ENCODE data around the gene TTLL9.

The TTLL9 gene

DNA sequence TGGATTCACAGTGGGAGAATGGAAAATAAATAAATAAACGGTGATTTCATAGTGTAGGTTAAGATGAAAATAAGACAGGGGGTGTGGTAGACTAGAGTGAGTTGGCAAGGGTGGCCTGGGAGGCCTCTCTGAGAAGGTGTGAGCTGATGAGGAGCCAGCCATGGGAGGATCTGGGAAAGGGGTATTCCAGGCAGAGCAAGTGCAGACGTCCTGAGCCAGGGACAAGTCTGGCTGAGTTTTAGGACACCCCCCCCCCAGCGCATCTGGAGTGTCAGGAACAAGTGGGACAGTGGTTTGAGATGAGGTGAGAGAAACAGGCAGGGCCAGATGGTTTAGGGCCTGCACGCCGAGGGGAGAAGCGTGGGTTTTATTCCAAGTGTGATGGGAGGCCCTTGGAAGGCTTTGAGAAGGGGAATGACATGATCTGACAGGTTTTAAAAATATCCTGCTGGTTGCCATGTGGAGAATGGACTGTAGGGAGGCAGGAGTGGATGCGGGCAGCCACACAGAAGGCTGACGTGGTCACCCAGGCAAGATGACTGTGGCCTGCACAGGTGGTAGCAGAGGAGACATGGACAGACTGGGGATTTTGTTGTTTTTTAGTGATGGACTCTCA lies 118.7 kb downstream of the TTLL9 start:
- DNase-seq, result no peak

DNA sequence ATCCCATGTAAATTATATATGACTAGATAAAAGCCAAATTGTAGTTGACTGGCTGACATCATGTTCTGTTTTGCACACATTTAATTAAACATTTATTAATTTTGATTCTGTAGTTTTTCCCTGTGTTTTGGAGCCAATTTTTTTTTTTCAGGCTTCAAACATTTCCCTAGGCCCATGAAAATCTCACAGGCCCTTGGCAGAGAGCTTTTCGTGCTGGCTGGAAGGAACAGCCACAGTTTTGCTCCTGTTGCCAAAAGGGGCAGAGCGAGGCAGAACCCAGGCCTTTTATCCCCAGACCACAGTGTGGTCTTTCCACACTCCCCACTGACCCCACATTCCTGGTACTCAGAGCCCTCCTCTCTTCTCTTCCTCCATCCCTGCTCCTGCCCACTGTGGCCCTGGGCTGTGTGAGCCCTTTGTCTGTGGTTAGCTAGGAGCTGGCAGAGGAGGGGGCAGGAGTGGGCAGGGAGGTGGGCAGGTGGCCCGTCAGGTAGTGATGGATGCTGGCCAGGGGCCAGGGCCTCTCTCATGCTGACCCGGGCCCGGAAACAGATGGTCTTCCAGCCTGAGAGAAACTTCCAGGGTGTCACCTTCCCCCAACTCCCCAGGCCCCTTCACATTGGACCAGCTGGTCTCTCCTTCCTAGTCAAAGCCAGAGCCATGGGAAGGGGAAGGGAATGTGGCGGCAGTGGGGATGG lies 120.4 kb downstream of the TTLL9 start:
- DNase-seq, result no peak

DNA sequence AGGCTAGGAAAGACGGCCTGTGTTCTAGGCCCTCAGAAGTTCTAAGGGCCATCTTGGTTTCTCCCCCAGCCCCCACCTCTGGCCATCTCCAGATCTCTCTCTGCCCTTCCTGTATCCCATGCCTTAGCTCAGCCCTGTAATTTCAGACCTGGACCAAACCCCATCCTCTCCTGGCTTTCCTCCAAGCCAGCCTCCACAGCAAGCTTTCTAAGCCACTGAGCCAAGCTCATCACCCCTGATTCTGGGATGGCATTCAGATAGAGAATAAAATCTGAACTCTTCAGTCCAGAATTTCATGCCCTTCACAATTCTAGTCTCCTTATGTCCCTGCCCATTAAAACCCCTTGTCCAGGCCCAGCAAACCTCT lies 120.9 kb downstream of the TTLL9 start:
- DNase-seq, result no peak

DNA sequence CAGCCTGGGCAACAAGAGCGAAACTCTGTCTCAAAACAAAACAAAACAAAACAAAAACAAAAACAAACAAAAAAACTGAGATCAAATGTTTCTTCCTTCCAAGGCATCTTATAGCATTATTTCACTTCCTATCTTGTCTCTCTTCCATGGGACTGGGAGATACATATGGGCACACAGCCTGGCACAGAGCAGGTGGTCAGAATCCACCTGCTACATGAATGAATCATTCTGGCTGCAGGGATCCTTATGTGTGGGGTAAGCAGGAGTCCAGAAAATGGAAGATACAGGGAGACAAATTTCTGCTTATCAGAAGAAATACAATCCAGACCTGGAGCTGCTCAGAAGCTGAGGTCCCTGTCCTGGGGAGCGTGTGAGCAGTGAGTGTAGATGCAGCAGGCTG lies 121.7 kb downstream of the TTLL9 start:
- DNase-seq, result no peak
